Aorta (tissue), 5 donors: ENCODE results near the gene PTPRK. TPM values are rescaled to one million over a fixed set of nuclear protein-coding genes. Genes with fewer than 3 reads are reported as not detected.

Experiments
- ATAC-seq: fragments of 200-7000 bp; cut with Tn5 transposase; one replicate; pipeline ENCODE4 v1.9.1; 2022; ENCODE audit warnings: moderate library complexity; ENCODE audit not compliant: low FRiP score
- DNase-seq, 2 donors: peaks; one replicate each; pipeline ENCODE4 v3.0.0-alpha.2; 2020
- H3K27ac ChIP-seq, 2 donors: one replicate each; pipeline ENCODE4 v1.5.1; 2013; ENCODE audit warnings: low read length in 2 of 2, mild to moderate bottlenecking in 2 of 2, moderate library complexity in 2 of 2, control low read depth in 1 of 2, inconsistent platforms in 1 of 2, low read depth in 1 of 2
- H3K27me3 ChIP-seq, 2 donors: one replicate each; pipeline ENCODE4 v1.6.1; 2013; ENCODE audit warnings: control low read depth in 1 of 2, low read length in 1 of 2, mild to moderate bottlenecking in 1 of 2, moderate library complexity in 1 of 2; ENCODE audit not compliant: insufficient read depth in 2 of 2, control insufficient read depth in 1 of 2
- H3K36me3 ChIP-seq, 2 donors: one replicate each; pipeline ENCODE4 v1.6.1; 2013; ENCODE audit warnings: control low read depth in 1 of 2, low read length in 1 of 2, mild to moderate bottlenecking in 1 of 2; ENCODE audit not compliant: insufficient read depth in 2 of 2, control insufficient read depth in 1 of 2
- H3K4me1 ChIP-seq, 2 donors: one replicate each; pipeline ENCODE4 v1.6.1; 2013; ENCODE audit warnings: low read length in 2 of 2, control low read depth in 1 of 2, mild to moderate bottlenecking in 1 of 2, moderate library complexity in 1 of 2; ENCODE audit not compliant: insufficient read depth in 2 of 2, control insufficient read depth in 1 of 2
- H3K4me3 ChIP-seq, 2 donors: one replicate each; pipeline ENCODE4 v1.5.1; 2013; ENCODE audit warnings: low read length in 2 of 2, control low read depth in 1 of 2, mild to moderate bottlenecking in 1 of 2
- H3K9me3 ChIP-seq: one replicate; pipeline ENCODE4 v1.6.1; 2013; ENCODE audit warnings: mild to moderate bottlenecking, low read length; ENCODE audit not compliant: control insufficient read depth
- WGBS, 2 donors: extraction: QIAGEN DNeasy Blood & Tissue Kit; methylation state at CpG; one replicate each; pipeline ENCODE4 v1.1.7; 2013; 5-methylcytosine and 5-hydroxymethylcytosine counted together
- intact Hi-C, 2 donors: fragments of 100-400 bp; cut with DNase I; formaldehyde crosslinking; loops; one replicate each; pipeline versions ENCODE4 v1.14.2 to v1.15.0; 2022
- polyA plus RNA-seq, 2 donors: library from polyadenylated mRNA; stranded (reverse); fragments of 200-250 nt; gene quantifications; one replicate each; pipeline ENCODE4 v1.2.3, GENCODE V29; 2013
- total RNA-seq, 2 donors: library from RNA; stranded (reverse); fragmentation: NEBNext Ultra II Directional; extraction: Animal tissue kit (Norgen Biotek cat#: 25700); gene quantifications; one replicate each; pipeline ENCODE4 v1.2.1, GENCODE V29; 2021
- donor health status: healthy with polysubstance abuse.
- donor health status: Bipolar disorder and iron deficiency.
- donor health status: DM: no; HTN: no; CAD: no.
- donor health status: DM: no; HTN: no; CAD: no.
- donor health status: DM: yes; HTN: yes; CAD: no.

PTPRK gene
- total and polyA plus RNA-seq, 4 donors, result 3.9 to 50.6 (median 24.9) TPM

DNA sequence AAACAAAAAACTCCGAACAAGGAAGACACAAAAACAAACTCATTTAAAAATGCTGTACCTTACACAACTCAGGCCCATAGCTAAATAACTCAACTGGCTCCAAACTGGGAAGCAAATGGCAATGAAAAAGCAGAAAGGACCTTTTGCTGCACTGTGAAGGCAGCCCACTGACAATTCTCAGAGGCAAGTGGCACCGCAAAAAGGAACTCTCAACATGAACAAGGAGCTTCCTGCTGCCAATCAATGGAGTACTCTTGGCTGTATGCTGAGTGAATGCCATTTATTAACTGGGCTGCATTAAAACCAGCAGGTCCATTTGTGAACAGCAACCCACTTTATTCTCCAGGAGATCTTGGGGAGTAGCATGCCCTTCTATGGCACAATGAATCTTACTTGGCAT is 209.9 kb downstream of the PTPRK start:
- no peak overlapping the region for H3K4me3 ChIP-seq
- 78 to 80% methylated on average over 2 of the region's 2 CpGs for WGBS, 2 donors
- no peaks in the 10 kb centered on the region for H3K27me3 ChIP-seq
- no peak for ATAC-seq
- no peak overlapping the region for H3K27ac ChIP-seq
- DNase-seq, result no peak
- H3K36me3 ChIP-seq, result no peaks in the 10 kb centered on the region
- no peaks in the 10 kb centered on the region for H3K4me1 ChIP-seq
- intact Hi-C loops, result no loop called here
- H3K9me3 ChIP-seq, result no peaks in the 10 kb centered on the region

DNA sequence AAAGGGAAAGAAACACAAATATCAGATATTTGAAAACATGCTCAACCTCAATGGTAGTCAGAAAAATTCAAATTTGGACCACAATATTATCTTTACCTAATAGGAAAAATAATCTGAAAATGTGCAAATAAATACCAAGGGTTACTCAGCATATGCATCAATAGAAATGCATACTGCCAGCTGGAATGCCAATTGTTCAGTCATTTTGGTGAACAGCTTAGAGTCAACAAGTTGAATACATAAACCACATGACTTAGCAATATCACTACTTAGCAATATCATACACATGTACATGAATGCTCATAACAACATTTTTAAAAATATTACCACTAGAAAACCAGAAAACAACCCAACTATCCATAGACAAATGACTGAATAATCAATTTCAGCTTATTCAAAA is 212.7 kb downstream of the PTPRK start:
- Histone ChIP-seq H3K9me3 (no peaks in the 10 kb centered on the region), H3K27me3 (no peaks in the 10 kb centered on the region), H3K36me3 (no peaks in the 10 kb centered on the region)

DNA sequence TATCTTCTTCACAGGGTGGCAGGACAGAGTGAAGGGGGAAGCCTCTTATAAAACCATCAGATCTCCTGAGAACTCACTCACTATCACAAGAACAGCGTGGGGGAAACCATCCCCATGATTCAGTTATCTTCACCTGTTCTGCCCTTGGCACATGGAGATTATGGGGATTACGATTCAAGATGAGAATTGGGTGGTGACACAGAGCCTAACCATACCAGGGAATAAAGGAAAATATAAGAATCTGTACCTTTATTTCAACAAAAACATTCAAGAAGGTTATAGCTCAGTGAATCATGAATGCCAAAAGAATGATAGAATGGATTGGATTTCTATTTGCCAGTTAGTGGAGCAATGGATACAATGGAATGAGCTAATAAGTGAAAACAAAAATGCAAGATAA is 214.4 kb downstream of the PTPRK start:
- Histone ChIP-seq H3K36me3 (no peaks in the 10 kb centered on the region), H3K4me3 (no peak overlapping the region), H3K9me3 (no peaks in the 10 kb centered on the region), H3K27me3 (no peaks in the 10 kb centered on the region), H3K4me1 (no peaks in the 10 kb centered on the region), H3K27ac (no peak overlapping the region)
- intact Hi-C loops, result no loop called here
- 96 to 98% methylated on average over 2 of the region's 2 CpGs for WGBS, 2 donors
- ATAC-seq (no peak), DNase-seq (no peak)

More for the DNA sequence above, 212.7 kb downstream of the PTPRK start:
- intact Hi-C loops, result no loop called here
- no peaks in the 10 kb centered on the region for H3K4me1 ChIP-seq
- H3K4me3 ChIP-seq, result no peak overlapping the region
- DNase-seq (no peak), ATAC-seq (no peak)
- no peak overlapping the region for H3K27ac ChIP-seq

DNA sequence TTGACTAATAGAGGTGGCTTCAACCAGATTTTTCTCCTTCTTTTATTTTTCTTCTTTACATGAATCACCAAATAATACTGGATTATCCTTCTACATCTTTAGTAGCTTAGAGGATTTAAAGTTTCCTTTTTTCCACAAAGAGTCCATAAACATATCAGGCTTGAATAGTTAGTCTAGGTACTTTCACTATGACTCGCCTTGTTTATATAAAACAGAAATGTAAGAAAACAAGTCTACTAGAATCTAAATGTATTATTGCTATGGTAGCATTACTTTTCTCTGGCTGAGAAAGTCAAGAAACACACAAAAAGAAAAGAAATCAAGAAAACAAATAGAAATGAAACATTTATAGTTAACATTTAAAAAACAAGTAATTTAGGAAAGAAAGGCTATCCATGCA is 215.2 kb downstream of the PTPRK start:
- DNase-seq (no peak), ATAC-seq (no peak)
- intact Hi-C loops, result no loop called here
- no peak overlapping the region for H3K4me3 ChIP-seq
- no peaks in the 10 kb centered on the region for H3K4me1 ChIP-seq
- no peaks in the 10 kb centered on the region for H3K9me3 ChIP-seq
- no peaks in the 10 kb centered on the region for H3K36me3 ChIP-seq
- no peaks in the 10 kb centered on the region for H3K27me3 ChIP-seq
- no peak overlapping the region for H3K27ac ChIP-seq
- 83 to 89% methylated on average over 1 of the region's 1 CpG for WGBS, 2 donors

DNA sequence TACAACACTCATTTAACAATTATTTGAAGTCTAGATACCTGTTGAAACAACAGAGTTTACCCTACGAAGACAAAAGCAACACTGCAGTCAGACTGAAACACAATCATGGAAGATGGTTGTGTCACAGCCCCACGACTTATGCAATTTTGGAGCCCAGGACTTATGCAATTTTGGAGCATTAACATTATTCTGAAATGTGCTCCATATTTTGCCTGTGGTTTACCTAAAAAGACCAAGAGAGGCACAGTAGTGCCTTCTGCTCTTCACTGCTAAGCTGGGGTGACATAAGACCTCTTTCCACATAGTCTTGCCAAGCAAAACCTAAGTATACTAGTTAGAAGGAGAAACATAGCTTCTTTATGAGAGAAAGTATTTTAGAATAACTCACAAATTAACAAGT is 216.5 kb downstream of the PTPRK start:
- Histone ChIP-seq H3K9me3 (no peaks in the 10 kb centered on the region), H3K36me3 (no peaks in the 10 kb centered on the region), H3K27me3 (no peaks in the 10 kb centered on the region), H3K4me3 (no peak overlapping the region), H3K27ac (no peak overlapping the region), H3K4me1 (no peaks in the 10 kb centered on the region)
- DNase-seq (no peak), ATAC-seq (no peak)
- intact Hi-C loops, result no loop called here
- WGBS, 2 donors, result 93 to 96% methylated on average over 2 of the region's 2 CpGs

DNA sequence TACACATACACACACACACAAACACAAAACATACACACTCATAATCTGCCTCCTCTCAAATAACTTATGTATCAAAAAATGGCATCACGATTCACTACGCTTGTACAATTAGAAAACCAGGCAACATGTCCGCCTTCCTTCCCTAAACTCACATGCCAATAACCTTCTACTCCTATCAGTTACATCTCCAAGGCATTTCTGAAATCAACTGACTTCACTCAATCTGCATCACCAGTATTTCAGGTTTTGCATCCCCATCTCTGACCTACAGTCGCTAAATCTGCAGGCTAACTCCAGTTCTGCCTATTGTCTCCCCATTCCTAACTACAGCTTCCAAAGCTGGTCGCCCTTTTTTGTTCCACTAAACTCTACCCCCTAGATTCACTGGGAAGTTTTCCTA is 217.5 kb downstream of the PTPRK start:
- no peak overlapping the region for H3K27ac ChIP-seq
- no peaks in the 10 kb centered on the region for H3K27me3 ChIP-seq
- ATAC-seq (no peak), DNase-seq (no peak)
- no peaks in the 10 kb centered on the region for H3K36me3 ChIP-seq
- H3K4me3 ChIP-seq, result no peak overlapping the region
- intact Hi-C loops, result no loop called here
- H3K9me3 ChIP-seq, result no peaks in the 10 kb centered on the region
- no peaks in the 10 kb centered on the region for H3K4me1 ChIP-seq
- 98% methylated on average over 5 of the region's 5 CpGs for WGBS, 2 donors

DNA sequence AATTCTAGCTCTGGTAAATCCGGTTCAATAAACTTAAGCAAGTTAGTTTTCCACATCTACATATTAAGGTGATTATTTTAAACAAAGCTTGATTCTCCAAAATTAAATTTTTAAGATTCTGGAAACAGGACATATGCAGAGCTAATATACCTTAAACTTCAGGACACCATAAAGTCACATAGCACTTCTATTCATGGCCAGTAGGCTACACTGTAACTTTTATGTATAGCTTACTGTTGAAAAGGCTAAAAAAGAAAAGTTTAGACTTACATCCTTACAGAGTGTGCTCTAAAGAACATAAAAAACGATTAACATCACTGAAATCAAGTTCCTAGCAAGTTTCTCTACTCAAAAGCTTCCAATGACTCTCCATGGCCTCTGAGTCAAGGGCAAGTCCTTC is 224.7 kb downstream of the PTPRK start:
- WGBS, 2 donors, result 79 to 90% methylated on average over 2 of the region's 2 CpGs

DNA sequence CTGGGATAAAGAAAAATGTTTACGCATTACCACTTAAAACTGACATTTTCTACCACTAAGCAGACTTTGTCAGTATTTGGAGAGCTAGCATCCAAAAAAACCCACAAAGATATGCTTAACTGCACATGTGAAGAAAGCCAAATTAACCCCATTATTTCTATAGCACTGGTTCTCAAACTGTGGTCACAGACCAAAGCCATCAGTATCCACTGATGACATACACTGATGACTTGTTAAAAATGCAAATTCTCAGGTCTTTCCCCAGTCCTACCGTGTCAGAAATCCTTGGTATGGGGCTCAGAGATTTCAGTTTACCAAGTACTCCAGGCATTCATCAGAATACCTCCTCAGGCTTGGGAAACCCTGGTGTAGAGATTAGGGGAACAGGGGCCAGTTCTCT is 230.2 kb downstream of the PTPRK start:
- Histone ChIP-seq H3K9me3 (no peaks in the 10 kb centered on the region), H3K27me3 (no peaks in the 10 kb centered on the region), H3K27ac (no peak overlapping the region), H3K36me3 (no peaks in the 10 kb centered on the region), H3K4me1 (no peaks in the 10 kb centered on the region), H3K4me3 (no peak overlapping the region)
- no peak for DNase-seq
- no peak for ATAC-seq
- intact Hi-C loops, result no loop called here
- WGBS, 2 donors, result 72 to 76% methylated on average over 2 of the region's 2 CpGs

More for the DNA sequence above, 224.7 kb downstream of the PTPRK start:
- H3K27ac ChIP-seq, result no peak overlapping the region
- H3K9me3 ChIP-seq, result no peaks in the 10 kb centered on the region
- no peak for DNase-seq
- ATAC-seq, result no peak
- H3K27me3 ChIP-seq, result no peaks in the 10 kb centered on the region
- H3K4me1 ChIP-seq, result no peaks in the 10 kb centered on the region
- H3K4me3 ChIP-seq, result no peak overlapping the region
- intact Hi-C loops, result no loop called here
- H3K36me3 ChIP-seq, result no peaks in the 10 kb centered on the region

DNA sequence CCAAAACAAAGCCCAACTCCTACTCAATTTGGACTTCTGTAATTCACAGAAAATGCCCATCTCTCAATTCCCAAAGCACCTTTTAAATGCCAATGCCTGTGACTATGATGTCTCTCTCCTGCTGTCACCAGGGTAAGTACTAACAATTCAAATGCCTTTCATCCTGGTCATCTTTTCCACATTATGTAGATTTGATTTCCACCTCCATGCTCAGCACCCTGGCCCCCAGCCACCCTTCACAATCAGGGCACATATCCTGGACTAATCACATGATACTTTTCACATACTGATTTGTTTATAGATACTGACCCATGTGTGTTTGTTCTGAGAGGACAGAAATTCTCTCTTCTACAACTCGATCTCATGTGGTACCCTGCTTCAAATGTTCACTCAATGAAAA is 236.3 kb downstream of the PTPRK start:
- 37 to 54% methylated on average over 1 of the region's 1 CpG for WGBS, 2 donors
- Histone ChIP-seq H3K4me1 (peaks cover 0 to 2% of the 10 kb centered on the region in 2 donors), H3K9me3 (no peaks in the 10 kb centered on the region), H3K36me3 (no peaks in the 10 kb centered on the region), H3K27ac (no peak overlapping the region), H3K27me3 (no peaks in the 10 kb centered on the region), H3K4me3 (no peak overlapping the region)
- intact Hi-C loops, result no loop called here
- no peak for DNase-seq
- no peak for ATAC-seq
